Epidermal melanocyte (primary cell): Measurements from ENCODE around the gene PDZD2.
A peak's percentile ranks its signal among the peaks of the same experiment; 100 is the strongest.

Experiments used
- DNase-seq: peaks from one replicate; pipeline ENCODE4 v3.0.0; 2011; ENCODE audit warnings: low spot score; ENCODE audit not compliant: insufficient read length

The PDZD2 gene

GRCh38 chr5:31860726-31861433, 221.9 kb downstream of the PDZD2 start:
- no peak for DNase-seq

GRCh38 chr5:31861601-31862000, 222.7 kb downstream of the PDZD2 start:
- DNase-seq, result no peak

GRCh38 chr5:31863991-31864411, 225.1 kb downstream of the PDZD2 start:
- no peak for DNase-seq

GRCh38 chr5:31866166-31866565, 227.2 kb downstream of the PDZD2 start:
- DNase-seq, result no peak

GRCh38 chr5:31867219-31867618, 228.3 kb downstream of the PDZD2 start:
- DNase-seq, result no peak

GRCh38 chr5:31880449-31880848, 241.5 kb downstream of the PDZD2 start:
- no peak for DNase-seq

GRCh38 chr5:31884896-31885295, 246.0 kb downstream of the PDZD2 start:
- DNase-seq, result no peak

- no peak for DNase-seq
Observed at GRCh38 chr5:31886206-31886605, 247.3 kb downstream of the PDZD2 start.

- DNase-seq, result no peak
Observed at GRCh38 chr5:31887556-31887955, 248.6 kb downstream of the PDZD2 start.

- DNase-seq, result no peak
Observed at GRCh38 chr5:31888564-31888963, 249.6 kb downstream of the PDZD2 start.

GRCh38 chr5:31889001-31889561, 250.2 kb downstream of the PDZD2 start:
- DNase-seq, result no peak

- no peak for DNase-seq
Observed at GRCh38 chr5:31890046-31890445, 251.1 kb downstream of the PDZD2 start.

- DNase-seq, result no peak
Observed at GRCh38 chr5:31894141-31894540, 255.2 kb downstream of the PDZD2 start.

GRCh38 chr5:31895199-31895820, 256.4 kb downstream of the PDZD2 start:
- no peak for DNase-seq

GRCh38 chr5:31898036-31898632, 259.2 kb downstream of the PDZD2 start:
- no peak for DNase-seq

- DNase-seq, result no peak
Observed at GRCh38 chr5:31900296-31900865, 261.4 kb downstream of the PDZD2 start.

GRCh38 chr5:31901807-31902530, 263.0 kb downstream of the PDZD2 start:
- DNase-seq, result no peak

- DNase-seq, result no peak
Observed at GRCh38 chr5:31908396-31908795, 269.5 kb downstream of the PDZD2 start.

- DNase-seq, result no peak
Observed at GRCh38 chr5:31909073-31909472, 270.1 kb downstream of the PDZD2 start.

- peak; percentile 44 for DNase-seq
Observed at GRCh38 chr5:31911291-31912265, 272.6 kb downstream of the PDZD2 start.
